HepG2 (cell line): ENCODE measurements around the gene AAMP. TPM values are rescaled to one million over a fixed set of nuclear protein-coding genes. Genes with fewer than 3 reads are reported as not detected.

ENCODE experiments used
- ARNT ChIP-seq: fragments of 450-650 bp; IDR thresholded peaks from 2 replicates; pipeline ENCODE4 v1.6.1; 2017
- CBX1 ChIP-seq: IDR thresholded peaks from one replicate; pipeline ENCODE4 v1.6.1; 2016; ENCODE audit warnings: antibody characterized with exemption, low read depth
- DRAP1 ChIP-seq: IDR thresholded peaks from 2 replicates; pipeline ENCODE4 v1.6.1; 2016; ENCODE audit warnings: missing genetic modification reagents, missing compliant biosample characterization
- ETV6 ChIP-seq: sonication (generic); formaldehyde crosslinking; conservative IDR thresholded peaks from 2 replicates; pipeline ENCODE4 v1.4.0; 2020; ENCODE audit warnings: missing genetic modification reagents
- GLMP ChIP-seq: sonication (generic); formaldehyde crosslinking; IDR thresholded peaks from 2 replicates; pipeline ENCODE4 v1.9.0; 2021; ENCODE audit warnings: missing genetic modification reagents, mild to moderate bottlenecking, borderline replicate concordance
- GTF3A ChIP-seq: sonication (generic); formaldehyde crosslinking; conservative IDR thresholded peaks from 2 replicates; pipeline ENCODE4 v1.4.0; 2020; ENCODE audit warnings: mild to moderate bottlenecking, missing genetic modification reagents
- GZF1 ChIP-seq: sonication (generic); formaldehyde crosslinking; IDR thresholded peaks from 2 replicates; pipeline ENCODE4 v1.5.1; 2020; ENCODE audit warnings: mild to moderate bottlenecking, missing genetic modification reagents
- HNF4G ChIP-seq, 2 experiments: sonication (generic) in 1 of 2; formaldehyde crosslinking in 1 of 2; IDR thresholded peaks; 2 replicates each; pipeline versions ENCODE4 v1.4.0 to v1.6.1; 2011 to 2020; ENCODE audit warnings: borderline replicate concordance in 2 of 2, low read depth in 2 of 2, mild to moderate bottlenecking in 2 of 2, low read length in 1 of 2, missing genetic modification reagents in 1 of 2, moderate library complexity in 1 of 2
- KDM2A ChIP-seq: sonication (generic); formaldehyde crosslinking; IDR thresholded peaks from 2 replicates; pipeline ENCODE4 v1.4.0; 2020; ENCODE audit warnings: low read depth, missing genetic modification reagents, borderline replicate concordance
- KDM4B ChIP-seq: sonication (generic); formaldehyde crosslinking; IDR thresholded peaks from 2 replicates; pipeline ENCODE4 v1.4.0; 2020; ENCODE audit warnings: missing genetic modification reagents
- MAF1 ChIP-seq: sonication (generic); formaldehyde crosslinking; IDR thresholded peaks from 2 replicates; pipeline ENCODE4 v1.5.0; 2020; ENCODE audit warnings: missing genetic modification reagents, borderline replicate concordance
- RELA ChIP-seq: sonication (generic); formaldehyde crosslinking; IDR thresholded peaks from 2 replicates; pipeline ENCODE4 v1.4.0; 2020; ENCODE audit warnings: missing genetic modification reagents
- ZFP36L1 ChIP-seq: sonication (generic); formaldehyde crosslinking; IDR thresholded peaks from 2 replicates; pipeline ENCODE4 v1.8.0; 2022; ENCODE audit warnings: mild to moderate bottlenecking, missing genetic modification reagents, moderate library complexity
- ZNF180 ChIP-seq: sonication (generic); formaldehyde crosslinking; IDR thresholded peaks from 2 replicates; pipeline ENCODE4 v1.4.0; 2020; ENCODE audit warnings: low read depth, missing genetic modification reagents, borderline replicate concordance
- ZNF207 ChIP-seq: fragments of 450-650 bp; IDR thresholded peaks from 2 replicates; pipeline ENCODE4 v1.6.1; 2016; ENCODE audit warnings: antibody characterized with exemption, borderline replicate concordance
- ZNF24 ChIP-seq: fragments of 450-650 bp; IDR thresholded peaks from 2 replicates; pipeline ENCODE4 v1.6.1; 2017; ENCODE audit warnings: antibody characterized with exemption, mild to moderate bottlenecking
- ZNF337 ChIP-seq: sonication (generic); formaldehyde crosslinking; IDR thresholded peaks from 2 replicates; pipeline ENCODE4 v1.5.1; 2020; ENCODE audit warnings: missing genetic modification reagents, low read depth, mild to moderate bottlenecking, borderline replicate concordance
- ZNF441 ChIP-seq: sonication (generic); formaldehyde crosslinking; IDR thresholded peaks from 2 replicates; pipeline ENCODE4 v1.7.0; 2021; ENCODE audit warnings: missing genetic modification reagents, borderline replicate concordance
- ZNF589 ChIP-seq: sonication (generic); formaldehyde crosslinking; conservative IDR thresholded peaks from 2 replicates; pipeline ENCODE4 v1.8.0; 2022; ENCODE audit warnings: mild to moderate bottlenecking, moderate library complexity, missing genetic modification reagents
- ZNF597 ChIP-seq: sonication (generic); formaldehyde crosslinking; IDR thresholded peaks from 2 replicates; pipeline ENCODE4 v1.5.0; 2020; ENCODE audit warnings: missing genetic modification reagents
- ZNF670 ChIP-seq: sonication (generic); formaldehyde crosslinking; IDR thresholded peaks from 2 replicates; pipeline ENCODE4 v1.8.0; 2022; ENCODE audit warnings: mild to moderate bottlenecking, missing genetic modification reagents, borderline replicate concordance
- ZNF703 ChIP-seq: sonication (generic); formaldehyde crosslinking; IDR thresholded peaks from 2 replicates; pipeline ENCODE4 v1.5.1; 2020; ENCODE audit warnings: missing genetic modification reagents, mild to moderate bottlenecking, moderate library complexity, borderline replicate concordance
- ZNF850 ChIP-seq: sonication (generic); formaldehyde crosslinking; conservative IDR thresholded peaks from 2 replicates; pipeline ENCODE4 v1.9.0; 2021; ENCODE audit warnings: mild to moderate bottlenecking, missing genetic modification reagents
- polyA plus RNA-seq, 8 experiments: library from polyadenylated mRNA; depleted of rRNA in 3 of 8; stranded (reverse) in 7 of 8; unstranded in 1 of 8; fragments of >200 nt; fragmentation: Illumina TruSeq in 4 of 8; extraction: Trizol in 4 of 8; gene quantifications; 2 replicates each; pipeline versions ENCODE4 v1.2.1 to v1.2.3, GENCODE V29; 2011 to 2016; ENCODE audit warnings: low read depth in 4 of 8, missing spikeins in 1 of 8, mixed read lengths in 1 of 8; ENCODE audit not compliant: insufficient read depth in 1 of 8
- total RNA-seq, 5 experiments: library from RNA; depleted of rRNA; stranded (reverse); fragments of >200 nt; fragmentation: Illumina TruSeq; extraction: Trizol; gene quantifications; 2 replicates each; pipeline ENCODE4 v1.2.3, GENCODE V29; 2016; ENCODE audit warnings: low read depth in 1 of 5
- TF ChIP-seq, protein P1 (sequence below), 2 experiments: fragments of 450-650 bp in 1 of 2; sonication (generic) in 1 of 2; formaldehyde crosslinking; IDR thresholded peaks; 2 replicates each; pipeline versions ENCODE4 v1.5.0 to v1.8.0; 2020 to 2022; ENCODE audit warnings: mild to moderate bottlenecking in 1 of 2, missing genetic modification reagents in 1 of 2
- TF ChIP-seq, protein P2 (sequence below): sonication (generic); formaldehyde crosslinking; IDR thresholded peaks from 2 replicates; pipeline ENCODE4 v1.5.1; 2020; ENCODE audit warnings: mild to moderate bottlenecking, missing genetic modification reagents, borderline replicate concordance

The AAMP gene
- total and polyA plus RNA-seq, 2 of the 13 experiments (the other 11 are each of a cell fraction or from before 2014, with no cell fraction given) = 110 to 186 TPM

GRCh38 chr2:218216674-218217359 is 53.1 kb downstream of the AAMP start, which contains the start of gene ARPC2 (continued):
- TF ChIP-seq GLMP = no peak
- TF ChIP-seq ARNT = no peak
- TF ChIP-seq ZNF703 (CRISPR knock-in tag) = peak; percentile 1; the same call in 1 of the 2 replicates
- TF ChIP-seq KDM4B (CRISPR knock-in tag) = no peak; the same call in 1 of the 2 replicates
- no peak for TF ChIP-seq GZF1 (CRISPR knock-in tag)
- peak; percentile 78; the same call in 1 of the 2 replicates for TF ChIP-seq KDM2A (CRISPR knock-in tag)
- TF ChIP-seq ZFP36L1 = no peak
- peak; percentile 78 for TF ChIP-seq DRAP1 (CRISPR knock-in tag)
- TF ChIP-seq ZNF180 (CRISPR knock-in tag) = no peak
- TF ChIP-seq GTF3A = peak; percentile 56; the same call in 1 of the 2 replicates
- TF ChIP-seq ZNF850 (CRISPR knock-in tag) = no peak
- TF ChIP-seq ZNF589 = peak; percentile 83
- peak; percentile 54 for TF ChIP-seq CBX1
- no peak for TF ChIP-seq ZNF670
- no peak for TF ChIP-seq HNF4G (IDR thresholded peaks at IDR 0.05; ENCODE audit: borderline replicate concordance, low read depth, low read length)
- no peak for TF ChIP-seq HNF4G (CRISPR knock-in tag; IDR thresholded peaks at IDR 0.05; ENCODE audit: borderline replicate concordance, low read depth)
- TF ChIP-seq, protein P1, sequence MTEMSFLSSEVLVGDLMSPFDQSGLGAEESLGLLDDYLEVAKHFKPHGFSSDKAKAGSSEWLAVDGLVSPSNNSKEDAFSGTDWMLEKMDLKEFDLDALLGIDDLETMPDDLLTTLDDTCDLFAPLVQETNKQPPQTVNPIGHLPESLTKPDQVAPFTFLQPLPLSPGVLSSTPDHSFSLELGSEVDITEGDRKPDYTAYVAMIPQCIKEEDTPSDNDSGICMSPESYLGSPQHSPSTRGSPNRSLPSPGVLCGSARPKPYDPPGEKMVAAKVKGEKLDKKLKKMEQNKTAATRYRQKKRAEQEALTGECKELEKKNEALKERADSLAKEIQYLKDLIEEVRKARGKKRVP (CRISPR knock-in tag; IDR thresholded peaks at IDR 0.05) = 0 out of 4 replicates have a peak, but pooled peaks of 1 of the 2 experiments have one; percentile 4
- TF ChIP-seq, protein P2, sequence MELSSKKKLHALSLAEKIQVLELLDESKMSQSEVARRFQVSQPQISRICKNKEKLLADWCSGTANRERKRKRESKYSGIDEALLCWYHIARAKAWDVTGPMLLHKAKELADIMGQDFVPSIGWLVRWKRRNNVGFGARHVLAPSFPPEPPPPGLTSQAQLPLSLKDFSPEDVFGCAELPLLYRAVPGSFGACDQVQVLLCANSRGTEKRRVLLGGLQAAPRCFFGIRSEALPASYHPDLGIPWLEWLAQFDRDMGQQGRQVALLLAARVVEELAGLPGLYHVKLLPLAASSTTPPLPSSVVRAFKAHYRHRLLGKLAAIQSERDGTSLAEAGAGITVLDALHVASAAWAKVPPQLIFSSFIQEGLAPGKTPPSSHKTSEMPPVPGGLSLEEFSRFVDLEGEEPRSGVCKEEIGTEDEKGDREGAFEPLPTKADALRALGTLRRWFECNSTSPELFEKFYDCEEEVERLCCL (CRISPR knock-in tag) = no peak
- TF ChIP-seq ZNF441 (CRISPR knock-in tag) = peak; percentile 61; the same call in 1 of the 2 replicates
- TF ChIP-seq ZNF24 = no peak
- TF ChIP-seq ZNF597 (CRISPR knock-in tag) = no peak
- no peak for TF ChIP-seq ZNF207
- no peak for TF ChIP-seq RELA (CRISPR knock-in tag)
- TF ChIP-seq MAF1 = 0 out of 2 replicates have a peak, but pooled peaks have one; percentile 46
- peak; percentile 91; the same call in 1 of the 2 replicates for TF ChIP-seq ETV6 (CRISPR knock-in tag)
- no peak for TF ChIP-seq ZNF337
